ENCODE results near the gene DNAAF5. TPM values are rescaled to one million over a fixed set of nuclear protein-coding genes. Genes with fewer than 3 reads are reported as not detected.

The DNAAF5 gene
- total and polyA plus RNA-seq, 2 donors: 8.3 to 9.2 TPM

GRCh38 chr7:754531-755412, 28.3 kb downstream of the DNAAF5 start:
- Histone ChIP-seq H3K9me3 (ENCODE audit: control insufficient read depth in 2 of 2, insufficient read depth in 1 of 2, low read length in 1 of 2) (no peaks in the 10 kb centered on the region), H3K27me3 (ENCODE audit: control insufficient read depth in 2 of 2, insufficient read depth in 1 of 2, low read length in 1 of 2) (no peaks in the 10 kb centered on the region), H3K27ac (ENCODE audit: low read depth in 1 of 2, low read length in 1 of 2) (no peak overlapping the region), H3K4me1 (ENCODE audit: control insufficient read depth in 2 of 2, insufficient read depth in 2 of 2, low read length in 2 of 2) (no peaks in the 10 kb centered on the region), H3K4me3 (ENCODE audit: low read length in 2 of 2) (no peak overlapping the region), H3K36me3 (ENCODE audit: control insufficient read depth in 2 of 2, insufficient read depth in 2 of 2, low read length in 1 of 2) (peaks cover 28 to 40% of the 10 kb centered on the region in 2 donors)
- WGBS: 93% methylated on average over 49 of the region's 49 CpGs
- no peak for DNase-seq (ENCODE audit: low read depth in 6 of 9, low spot score in 9 of 9)

DNA sequence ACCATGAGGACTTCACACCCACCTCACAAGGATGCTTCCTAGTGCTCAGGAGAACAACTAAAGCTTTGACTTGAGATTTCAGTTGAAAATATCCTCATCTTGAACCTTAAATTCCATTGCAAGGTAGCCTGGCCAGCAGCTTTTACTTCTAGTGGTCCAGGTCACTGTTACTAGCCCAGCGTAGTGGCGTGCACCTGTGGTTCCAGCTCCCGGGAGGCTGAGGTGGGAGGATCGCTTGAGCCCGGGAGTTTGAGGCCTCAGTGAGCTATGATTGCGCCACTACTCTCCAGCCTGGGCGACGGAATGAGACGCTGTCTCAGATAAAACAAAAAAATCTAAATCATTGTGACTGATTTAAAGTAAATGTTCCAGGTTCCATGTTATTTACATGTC, 28.9 kb downstream of the DNAAF5 start:
- no peak overlapping the region for H3K4me3 ChIP-seq (ENCODE audit: low read length in 2 of 2)
- no peaks in the 10 kb centered on the region for H3K4me1 ChIP-seq (ENCODE audit: control insufficient read depth in 2 of 2, insufficient read depth in 2 of 2, low read length in 2 of 2)
- H3K36me3 ChIP-seq (ENCODE audit: control insufficient read depth in 2 of 2, insufficient read depth in 2 of 2, low read length in 1 of 2): peaks cover 28 to 38% of the 10 kb centered on the region in 2 donors
- 87% methylated on average over 9 of the region's 9 CpGs for WGBS
- no peak for DNase-seq (ENCODE audit: low read depth in 6 of 9, low spot score in 9 of 9)
- H3K27me3 ChIP-seq (ENCODE audit: control insufficient read depth in 2 of 2, insufficient read depth in 1 of 2, low read length in 1 of 2): no peaks in the 10 kb centered on the region
- no peak overlapping the region for H3K27ac ChIP-seq (ENCODE audit: low read depth in 1 of 2, low read length in 1 of 2)
- H3K9me3 ChIP-seq (ENCODE audit: control insufficient read depth in 2 of 2, insufficient read depth in 1 of 2, low read length in 1 of 2): no peaks in the 10 kb centered on the region

DNA sequence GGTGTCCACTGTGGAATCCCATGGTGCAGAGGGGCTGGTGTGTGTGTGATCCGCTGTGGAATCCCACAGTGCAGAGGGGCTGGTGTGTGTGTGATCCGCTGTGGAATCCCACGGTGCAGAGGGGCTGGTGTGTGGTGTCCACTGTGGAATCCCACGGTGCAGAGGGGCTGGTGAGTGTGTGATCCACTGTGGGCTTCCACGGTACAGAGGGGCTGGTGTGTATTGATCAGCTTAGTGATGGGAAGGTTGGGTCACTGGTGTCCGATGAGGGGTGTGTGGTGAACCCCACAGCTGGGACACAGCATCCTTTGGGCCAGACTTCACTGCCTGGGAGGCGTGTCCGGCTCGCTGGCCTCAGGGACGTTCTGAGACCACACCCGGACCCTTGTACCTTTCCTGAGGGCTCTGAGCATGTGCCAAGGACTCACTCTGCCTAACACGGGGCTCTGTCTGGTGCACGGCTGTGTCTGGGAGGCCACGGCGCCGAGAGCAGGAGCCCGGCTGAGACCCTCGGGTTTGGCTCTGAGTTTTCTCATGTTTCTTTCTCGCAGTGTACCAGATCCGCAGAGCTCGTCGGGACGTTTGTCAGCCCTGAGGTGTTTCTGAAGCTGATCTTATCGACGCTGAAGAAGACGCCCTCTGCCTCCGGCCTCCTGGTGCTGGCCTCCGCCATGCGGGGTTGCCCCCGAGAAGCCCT, 29.9 kb downstream of the DNAAF5 start:
- H3K9me3 ChIP-seq (ENCODE audit: control insufficient read depth in 2 of 2, insufficient read depth in 1 of 2, low read length in 1 of 2): no peaks in the 10 kb centered on the region
- H3K27ac ChIP-seq (ENCODE audit: low read depth in 1 of 2, low read length in 1 of 2): no peak overlapping the region
- no peak for DNase-seq (ENCODE audit: low read depth in 6 of 9, low spot score in 9 of 9)
- no peaks in the 10 kb centered on the region for H3K27me3 ChIP-seq (ENCODE audit: control insufficient read depth in 2 of 2, insufficient read depth in 1 of 2, low read length in 1 of 2)
- H3K36me3 ChIP-seq (ENCODE audit: control insufficient read depth in 2 of 2, insufficient read depth in 2 of 2, low read length in 1 of 2): peaks cover 32 to 41% of the 10 kb centered on the region in 2 donors
- H3K4me3 ChIP-seq (ENCODE audit: low read length in 2 of 2): no peak overlapping the region
- no peaks in the 10 kb centered on the region for H3K4me1 ChIP-seq (ENCODE audit: control insufficient read depth in 2 of 2, insufficient read depth in 2 of 2, low read length in 2 of 2)
- WGBS: 97% methylated on average over 30 of the region's 30 CpGs

DNA sequence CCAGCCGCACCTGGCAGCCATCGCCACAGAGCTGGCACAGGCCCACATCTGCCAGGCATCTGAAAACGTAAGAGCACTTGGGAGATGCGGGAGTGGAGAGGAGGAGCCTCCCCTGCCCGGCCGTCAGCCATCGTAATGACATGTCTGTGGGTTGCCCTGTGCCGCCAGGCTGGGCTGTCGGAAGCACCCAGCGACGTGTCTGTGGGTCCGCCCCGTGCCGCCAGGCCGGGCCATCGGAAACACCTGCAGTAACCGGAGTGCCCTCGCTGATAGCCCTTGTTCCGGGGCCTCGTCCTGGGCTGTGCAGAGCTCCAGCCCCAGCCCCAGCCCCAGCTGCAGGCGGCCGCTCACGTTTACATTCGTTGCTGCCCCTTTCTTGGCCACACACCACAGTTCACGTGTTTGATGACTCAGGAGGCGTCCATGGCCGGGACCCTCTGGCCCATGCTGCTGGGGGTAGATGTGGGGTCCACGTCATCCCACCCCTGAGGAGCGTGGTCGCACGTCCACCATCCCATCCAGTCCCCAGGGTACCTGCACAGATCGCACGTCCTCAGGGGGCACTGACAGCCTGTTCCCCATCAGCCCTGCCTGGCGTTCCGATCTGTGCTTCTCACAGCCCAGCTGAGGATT, 30.5 kb downstream of the DNAAF5 start:
- H3K4me3 ChIP-seq (ENCODE audit: low read length in 2 of 2): no peak overlapping the region
- H3K4me1 ChIP-seq (ENCODE audit: control insufficient read depth in 2 of 2, insufficient read depth in 2 of 2, low read length in 2 of 2): no peaks in the 10 kb centered on the region
- 98% methylated on average over 35 of the region's 35 CpGs for WGBS
- H3K27ac ChIP-seq (ENCODE audit: low read depth in 1 of 2, low read length in 1 of 2): no peak overlapping the region
- DNase-seq (ENCODE audit: low read depth in 6 of 9, low spot score in 9 of 9): no peak
- no peaks in the 10 kb centered on the region for H3K9me3 ChIP-seq (ENCODE audit: control insufficient read depth in 2 of 2, insufficient read depth in 1 of 2, low read length in 1 of 2)
- no peaks in the 10 kb centered on the region for H3K27me3 ChIP-seq (ENCODE audit: control insufficient read depth in 2 of 2, insufficient read depth in 1 of 2, low read length in 1 of 2)
- H3K36me3 ChIP-seq (ENCODE audit: control insufficient read depth in 2 of 2, insufficient read depth in 2 of 2, low read length in 1 of 2): peaks cover 38 to 44% of the 10 kb centered on the region in 2 donors

- H3K27ac ChIP-seq (ENCODE audit: low read depth in 1 of 2, low read length in 1 of 2): no peak overlapping the region
- 91% methylated on average over 19 of the region's 19 CpGs for WGBS
- H3K4me3 ChIP-seq (ENCODE audit: low read length in 2 of 2): no peak overlapping the region
- DNase-seq (ENCODE audit: low read depth in 6 of 9, low spot score in 9 of 9): no peak
- no peaks in the 10 kb centered on the region for H3K9me3 ChIP-seq (ENCODE audit: control insufficient read depth in 2 of 2, insufficient read depth in 1 of 2, low read length in 1 of 2)
- no peaks in the 10 kb centered on the region for H3K4me1 ChIP-seq (ENCODE audit: control insufficient read depth in 2 of 2, insufficient read depth in 2 of 2, low read length in 2 of 2)
- H3K36me3 ChIP-seq (ENCODE audit: control insufficient read depth in 2 of 2, insufficient read depth in 2 of 2, low read length in 1 of 2): peaks cover 38 to 42% of the 10 kb centered on the region in 2 donors
- no peaks in the 10 kb centered on the region for H3K27me3 ChIP-seq (ENCODE audit: control insufficient read depth in 2 of 2, insufficient read depth in 1 of 2, low read length in 1 of 2)
Measured at GRCh38 chr7:757741-758163, 31.3 kb downstream of the DNAAF5 start.

GRCh38 chr7:759569-759968, 33.1 kb downstream of the DNAAF5 start:
- no peak overlapping the region for H3K27ac ChIP-seq (ENCODE audit: low read depth in 1 of 2, low read length in 1 of 2)
- no peak for DNase-seq (ENCODE audit: low read depth in 6 of 9, low spot score in 9 of 9)
- H3K9me3 ChIP-seq (ENCODE audit: control insufficient read depth in 2 of 2, insufficient read depth in 1 of 2, low read length in 1 of 2): no peaks in the 10 kb centered on the region
- no peaks in the 10 kb centered on the region for H3K4me1 ChIP-seq (ENCODE audit: control insufficient read depth in 2 of 2, insufficient read depth in 2 of 2, low read length in 2 of 2)
- no peaks in the 10 kb centered on the region for H3K27me3 ChIP-seq (ENCODE audit: control insufficient read depth in 2 of 2, insufficient read depth in 1 of 2, low read length in 1 of 2)
- 87% methylated on average over 8 of the region's 8 CpGs for WGBS
- H3K36me3 ChIP-seq (ENCODE audit: control insufficient read depth in 2 of 2, insufficient read depth in 2 of 2, low read length in 1 of 2): peaks cover 55 to 58% of the 10 kb centered on the region in 2 donors
- H3K4me3 ChIP-seq (ENCODE audit: low read length in 2 of 2): no peak overlapping the region

GRCh38 chr7:760006-760405, 33.5 kb downstream of the DNAAF5 start:
- DNase-seq (ENCODE audit: low read depth in 6 of 9, low spot score in 9 of 9): no peak
- H3K4me3 ChIP-seq (ENCODE audit: low read length in 2 of 2): no peak overlapping the region
- H3K4me1 ChIP-seq (ENCODE audit: control insufficient read depth in 2 of 2, insufficient read depth in 2 of 2, low read length in 2 of 2): no peaks in the 10 kb centered on the region
- no peaks in the 10 kb centered on the region for H3K27me3 ChIP-seq (ENCODE audit: control insufficient read depth in 2 of 2, insufficient read depth in 1 of 2, low read length in 1 of 2)
- peaks cover 54 to 55% of the 10 kb centered on the region in 2 donors for H3K36me3 ChIP-seq (ENCODE audit: control insufficient read depth in 2 of 2, insufficient read depth in 2 of 2, low read length in 1 of 2)
- no peaks in the 10 kb centered on the region for H3K9me3 ChIP-seq (ENCODE audit: control insufficient read depth in 2 of 2, insufficient read depth in 1 of 2, low read length in 1 of 2)
- no peak overlapping the region for H3K27ac ChIP-seq (ENCODE audit: low read depth in 1 of 2, low read length in 1 of 2)
- WGBS: 94% methylated on average over 16 of the region's 16 CpGs

DNA sequence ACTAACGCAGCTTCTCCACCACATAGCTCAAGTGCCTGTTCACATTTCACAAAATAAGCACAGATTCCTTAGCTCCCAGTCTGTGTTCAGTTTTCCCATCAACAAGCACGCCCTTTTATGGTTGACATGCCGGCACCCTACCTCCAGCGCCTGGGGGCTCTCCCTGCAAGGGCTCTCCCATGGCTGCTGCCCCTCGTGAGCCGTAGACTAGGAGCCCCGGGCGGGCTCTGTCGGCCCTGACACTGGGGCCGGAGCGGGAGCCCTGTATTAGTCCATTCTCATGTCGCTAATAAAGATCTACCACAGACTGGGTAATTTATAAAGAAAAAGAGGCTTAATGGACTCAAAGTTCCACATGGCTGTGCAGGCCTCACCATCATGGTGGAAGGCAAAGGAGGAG, 34.6 kb downstream of the DNAAF5 start:
- no peaks in the 10 kb centered on the region for H3K27me3 ChIP-seq (ENCODE audit: control insufficient read depth in 2 of 2, insufficient read depth in 1 of 2, low read length in 1 of 2)
- H3K4me3 ChIP-seq (ENCODE audit: low read length in 2 of 2): no peak overlapping the region
- H3K36me3 ChIP-seq (ENCODE audit: control insufficient read depth in 2 of 2, insufficient read depth in 2 of 2, low read length in 1 of 2): peaks cover 56% of the 10 kb centered on the region in 2 donors
- H3K4me1 ChIP-seq (ENCODE audit: control insufficient read depth in 2 of 2, insufficient read depth in 2 of 2, low read length in 2 of 2): no peaks in the 10 kb centered on the region
- no peak for DNase-seq (ENCODE audit: low read depth in 6 of 9, low spot score in 9 of 9)
- no peak overlapping the region for H3K27ac ChIP-seq (ENCODE audit: low read depth in 1 of 2, low read length in 1 of 2)
- WGBS: 98% methylated on average over 12 of the region's 12 CpGs
- H3K9me3 ChIP-seq (ENCODE audit: control insufficient read depth in 2 of 2, insufficient read depth in 1 of 2, low read length in 1 of 2): peaks cover 0 to 7% of the 10 kb centered on the region in 2 donors

- DNase-seq (ENCODE audit: low read depth in 6 of 9, low spot score in 9 of 9): no peak
- Histone ChIP-seq H3K9me3 (ENCODE audit: control insufficient read depth in 2 of 2, insufficient read depth in 1 of 2, low read length in 1 of 2) (peaks cover 0 to 7% of the 10 kb centered on the region in 2 donors), H3K27me3 (ENCODE audit: control insufficient read depth in 2 of 2, insufficient read depth in 1 of 2, low read length in 1 of 2) (no peaks in the 10 kb centered on the region), H3K4me1 (ENCODE audit: control insufficient read depth in 2 of 2, insufficient read depth in 2 of 2, low read length in 2 of 2) (no peaks in the 10 kb centered on the region), H3K27ac (ENCODE audit: low read depth in 1 of 2, low read length in 1 of 2) (no peak overlapping the region), H3K4me3 (ENCODE audit: low read length in 2 of 2) (no peak overlapping the region), H3K36me3 (ENCODE audit: control insufficient read depth in 2 of 2, insufficient read depth in 2 of 2, low read length in 1 of 2) (peaks cover 54 to 56% of the 10 kb centered on the region in 2 donors)
- WGBS: 98% methylated on average over 11 of the region's 11 CpGs
Measured at GRCh38 chr7:761631-762030, 35.1 kb downstream of the DNAAF5 start.
